Measurements from ENCODE around the gene MCM9.

Gene MCM9

GRCh38 chr6:118893807-118894424, 41.0 kb downstream of the MCM9 start, which contains the start of gene ASF1A:
Gene ASF1A (plus strand): TSS chr6:118894152. CDS start chr6:118894414, 262 bp downstream.
- H3K4me1 ChIP-seq (ENCODE audit: control insufficient read depth, insufficient read depth, low read length) = 0 out of 2 replicates have a peak, but pooled peaks cover 2% of the 10 kb centered on the region
- H3K9me3 ChIP-seq (ENCODE audit: control insufficient read depth, insufficient read depth, low read depth, low read length) = no peaks in the 10 kb centered on the region
- peaks cover 0 to 5% of the 10 kb centered on the region in 2 experiments; a peak in 1 of 3 replicates for H3K36me3 ChIP-seq (ENCODE audit: control insufficient read depth in 2 of 2, insufficient read depth in 1 of 2, low read length in 2 of 2)
- peak within 1 kb of the TSS; percentile 94 for H3K27ac ChIP-seq (ENCODE audit: extremely low read depth, low read depth, low read length)
- CTCF ChIA-PET = interaction anchor here (0.6 to 2.2 kb wide), 5 partner anchors 9 to 216 kb away, joined by 4 to 9 read pairs (median 6); partner anchors contain the start of gene FAM184A
- H3K4me3 ChIP-seq (ENCODE audit: low read depth, low read length) = peak within 1 kb of the TSS; percentile 94
- POLR2A ChIA-PET = interaction anchor here (0.8 to 3.6 kb wide), 5 partner anchors 10 to 206 kb away, joined by 3 to 21 read pairs (median 3); partner anchors contain the start of gene MCM9
- TF ChIP-seq ZNF660 (tag by site-specific recombination; IDR thresholded peaks at IDR 0.05) = peak; percentile 87; the same call in 1 of the 2 replicates
- no peak for TF ChIP-seq ZNF610 (tag by site-specific recombination; IDR thresholded peaks at IDR 0.05; ENCODE audit: borderline replicate concordance)
- 0 out of 2 replicates have a peak, but pooled peaks have one; percentile 1 for TF ChIP-seq ZNF335 (tag by site-specific recombination; conservative IDR thresholded peaks at IDR 0.05)
- TF ChIP-seq, protein P1, sequence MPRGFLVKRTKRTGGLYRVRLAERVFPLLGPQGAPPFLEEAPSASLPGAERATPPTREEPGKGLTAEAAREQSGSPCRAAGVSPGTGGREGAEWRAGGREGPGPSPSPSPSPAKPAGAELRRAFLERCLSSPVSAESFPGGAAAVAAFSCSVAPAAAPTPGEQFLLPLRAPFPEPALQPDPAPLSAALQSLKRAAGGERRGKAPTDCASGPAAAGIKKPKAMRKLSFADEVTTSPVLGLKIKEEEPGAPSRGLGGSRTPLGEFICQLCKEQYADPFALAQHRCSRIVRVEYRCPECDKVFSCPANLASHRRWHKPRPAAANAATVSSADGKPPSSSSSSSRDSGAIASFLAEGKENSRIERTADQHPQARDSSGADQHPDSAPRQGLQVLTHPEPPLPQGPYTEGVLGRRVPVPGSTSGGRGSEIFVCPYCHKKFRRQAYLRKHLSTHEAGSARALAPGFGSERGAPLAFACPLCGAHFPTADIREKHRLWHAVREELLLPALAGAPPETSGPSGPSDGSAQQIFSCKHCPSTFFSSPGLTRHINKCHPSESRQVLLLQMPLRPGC (tag by site-specific recombination; IDR thresholded peaks at IDR 0.05) = no peak
- TF ChIP-seq ZNF514 (tag by site-specific recombination; IDR thresholded peaks at IDR 0.05) = no peak
- no peak for TF ChIP-seq ZNF112 (tag by site-specific recombination; IDR thresholded peaks at IDR 0.05)
- TF ChIP-seq ZNF654 (tag by site-specific recombination; IDR thresholded peaks at IDR 0.05; ENCODE audit: low read depth) = peak; percentile 59
- TF ChIP-seq ZNF561 (tag by site-specific recombination; IDR thresholded peaks at IDR 0.05; ENCODE audit: borderline replicate concordance) = peak; percentile 82; the same call in 1 of the 2 replicates
- peak; percentile 42; the same call in 1 of the 2 replicates for TF ChIP-seq KLF1 (tag by site-specific recombination; IDR thresholded peaks at IDR 0.05)
- peak; percentile 99 for TF ChIP-seq IKZF3 (tag by site-specific recombination; IDR thresholded peaks at IDR 0.05)
- no peak for TF ChIP-seq ZNF585B (tag by site-specific recombination; IDR thresholded peaks at IDR 0.05)
- TF ChIP-seq KLF9 (tag by site-specific recombination; IDR thresholded peaks at IDR 0.05; ENCODE audit: low read depth) = peak; percentile 83
- TF ChIP-seq, protein P2, sequence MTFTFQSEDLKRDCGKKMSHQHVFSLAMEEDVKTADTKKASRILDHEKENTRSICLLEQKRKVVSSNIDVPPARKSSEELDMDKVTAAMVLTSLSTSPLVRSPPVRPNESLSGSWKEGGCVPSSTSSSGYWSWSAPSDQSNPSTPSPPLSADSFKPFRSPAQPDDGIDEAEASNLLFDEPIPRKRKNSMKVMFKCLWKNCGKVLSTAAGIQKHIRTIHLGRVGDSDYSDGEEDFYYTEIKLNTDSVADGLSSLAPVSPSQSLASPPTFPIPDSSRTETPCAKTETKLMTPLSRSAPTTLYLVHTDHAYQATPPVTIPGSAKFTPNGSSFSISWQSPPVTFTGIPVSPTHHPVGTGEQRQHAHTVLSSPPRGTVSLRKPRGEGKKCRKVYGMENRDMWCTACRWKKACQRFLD (tag by site-specific recombination; IDR thresholded peaks at IDR 0.05) = no peak
- peak; percentile 77; the same call in 1 of the 2 replicates for TF ChIP-seq ZFHX2 (tag by site-specific recombination; conservative IDR thresholded peaks at IDR 0.05)
- TF ChIP-seq, protein P3, sequence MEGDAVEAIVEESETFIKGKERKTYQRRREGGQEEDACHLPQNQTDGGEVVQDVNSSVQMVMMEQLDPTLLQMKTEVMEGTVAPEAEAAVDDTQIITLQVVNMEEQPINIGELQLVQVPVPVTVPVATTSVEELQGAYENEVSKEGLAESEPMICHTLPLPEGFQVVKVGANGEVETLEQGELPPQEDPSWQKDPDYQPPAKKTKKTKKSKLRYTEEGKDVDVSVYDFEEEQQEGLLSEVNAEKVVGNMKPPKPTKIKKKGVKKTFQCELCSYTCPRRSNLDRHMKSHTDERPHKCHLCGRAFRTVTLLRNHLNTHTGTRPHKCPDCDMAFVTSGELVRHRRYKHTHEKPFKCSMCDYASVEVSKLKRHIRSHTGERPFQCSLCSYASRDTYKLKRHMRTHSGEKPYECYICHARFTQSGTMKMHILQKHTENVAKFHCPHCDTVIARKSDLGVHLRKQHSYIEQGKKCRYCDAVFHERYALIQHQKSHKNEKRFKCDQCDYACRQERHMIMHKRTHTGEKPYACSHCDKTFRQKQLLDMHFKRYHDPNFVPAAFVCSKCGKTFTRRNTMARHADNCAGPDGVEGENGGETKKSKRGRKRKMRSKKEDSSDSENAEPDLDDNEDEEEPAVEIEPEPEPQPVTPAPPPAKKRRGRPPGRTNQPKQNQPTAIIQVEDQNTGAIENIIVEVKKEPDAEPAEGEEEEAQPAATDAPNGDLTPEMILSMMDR (tag by site-specific recombination; IDR thresholded peaks at IDR 0.05) = peak; percentile 73
- TF ChIP-seq KLF16 (tag by site-specific recombination; IDR thresholded peaks at IDR 0.05) = 0 out of 2 replicates have a peak, but pooled peaks have one; percentile 48
- TF ChIP-seq ZNF302 (tag by site-specific recombination; IDR thresholded peaks at IDR 0.05; ENCODE audit: low read depth) = no peak
- TF ChIP-seq ZNF510 (tag by site-specific recombination; IDR thresholded peaks at IDR 0.05; ENCODE audit: insufficient replicate concordance) = no peak
- TF ChIP-seq, protein P4, sequence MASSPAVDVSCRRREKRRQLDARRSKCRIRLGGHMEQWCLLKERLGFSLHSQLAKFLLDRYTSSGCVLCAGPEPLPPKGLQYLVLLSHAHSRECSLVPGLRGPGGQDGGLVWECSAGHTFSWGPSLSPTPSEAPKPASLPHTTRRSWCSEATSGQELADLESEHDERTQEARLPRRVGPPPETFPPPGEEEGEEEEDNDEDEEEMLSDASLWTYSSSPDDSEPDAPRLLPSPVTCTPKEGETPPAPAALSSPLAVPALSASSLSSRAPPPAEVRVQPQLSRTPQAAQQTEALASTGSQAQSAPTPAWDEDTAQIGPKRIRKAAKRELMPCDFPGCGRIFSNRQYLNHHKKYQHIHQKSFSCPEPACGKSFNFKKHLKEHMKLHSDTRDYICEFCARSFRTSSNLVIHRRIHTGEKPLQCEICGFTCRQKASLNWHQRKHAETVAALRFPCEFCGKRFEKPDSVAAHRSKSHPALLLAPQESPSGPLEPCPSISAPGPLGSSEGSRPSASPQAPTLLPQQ (tag by site-specific recombination; IDR thresholded peaks at IDR 0.05) = peak; percentile 14; the same call in 1 of the 2 replicates
- TF ChIP-seq ZNF16 (tag by site-specific recombination; IDR thresholded peaks at IDR 0.05; ENCODE audit: low read depth) = no peak
- TF ChIP-seq ZFP41 (tag by site-specific recombination; IDR thresholded peaks at IDR 0.05; ENCODE audit: borderline replicate concordance) = no peak
- no peak for TF ChIP-seq ZNF146 (tag by site-specific recombination; IDR thresholded peaks at IDR 0.05)
- TF ChIP-seq KLF8 (tag by site-specific recombination; IDR thresholded peaks at IDR 0.05) = peak; percentile 81
- 0 out of 2 replicates have a peak, but pooled peaks have one; percentile 66 for TF ChIP-seq SP3 (tag by site-specific recombination; IDR thresholded peaks at IDR 0.05)
- TF ChIP-seq ZNF10 (tag by site-specific recombination; IDR thresholded peaks at IDR 0.05) = no peak
- TF ChIP-seq ZNF530 (tag by site-specific recombination; IDR thresholded peaks at IDR 0.05; ENCODE audit: low read depth) = no peak
- peak; percentile 82 for TF ChIP-seq SP2 (tag by site-specific recombination; IDR thresholded peaks at IDR 0.05)
- TF ChIP-seq ZNF830 (tag by site-specific recombination; IDR thresholded peaks at IDR 0.05; ENCODE audit: low read depth) = no peak
- no peak for TF ChIP-seq ZNF843 (tag by site-specific recombination; IDR thresholded peaks at IDR 0.05)
- TF ChIP-seq ZNF174 (tag by site-specific recombination; IDR thresholded peaks at IDR 0.05) = no peak
- no peak for TF ChIP-seq ZNF426 (tag by site-specific recombination; IDR thresholded peaks at IDR 0.05)
- peak; percentile 57; the same call in 1 of the 2 replicates for TF ChIP-seq EGR2 (tag by site-specific recombination; IDR thresholded peaks at IDR 0.05; ENCODE audit: low read depth)
- TF ChIP-seq ZNF155 (tag by site-specific recombination; IDR thresholded peaks at IDR 0.05) = no peak
- peak; percentile 96 for TF ChIP-seq ZSCAN30 (tag by site-specific recombination; IDR thresholded peaks at IDR 0.05)
